Small intestine (tissue), 7 donors: ENCODE measurements around the gene MRPL4. TPM values are rescaled to one million over a fixed set of nuclear protein-coding genes. Genes with fewer than 3 reads are reported as not detected.

ENCODE experiments used
- DNase-seq, 2 donors: peaks; one replicate each; pipeline versions ENCODE4 v3.0.0 to v3.0.0-alpha.2; 2013
- FAIRE-seq: peaks from 2 replicates; lab custom pipeline; 2012; peaks lifted over from hg19 to GRCh38; lab: Jason Lieb, UNC
- H3K27ac ChIP-seq, 3 donors: one replicate each; pipeline ENCODE4 v1.5.1; 2013; ENCODE audit warnings: low read length in 2 of 3, mild to moderate bottlenecking in 2 of 3, control low read depth in 1 of 3, inconsistent platforms in 1 of 3, low read depth in 1 of 3, moderate library complexity in 1 of 3
- H3K27me3 ChIP-seq, 3 donors: one replicate each; pipeline ENCODE4 v1.6.1; 2013; ENCODE audit warnings: low read length in 3 of 3, inconsistent platforms in 1 of 3; ENCODE audit not compliant: control insufficient read depth in 3 of 3, insufficient read depth in 3 of 3
- H3K36me3 ChIP-seq, 3 donors: one replicate each; pipeline ENCODE4 v1.6.1; 2013; ENCODE audit warnings: low read length in 3 of 3, inconsistent platforms in 1 of 3, low read depth in 1 of 3, mild to moderate bottlenecking in 1 of 3, moderate library complexity in 1 of 3; ENCODE audit not compliant: control insufficient read depth in 3 of 3, insufficient read depth in 2 of 3
- H3K4me1 ChIP-seq, 3 donors: one replicate each; pipeline ENCODE4 v1.6.1; 2013; ENCODE audit warnings: low read length in 2 of 3, inconsistent platforms in 1 of 3, low read depth in 1 of 3, mild to moderate bottlenecking in 1 of 3, moderate library complexity in 1 of 3; ENCODE audit not compliant: control insufficient read depth in 3 of 3, insufficient read depth in 2 of 3
- H3K4me3 ChIP-seq, 3 donors: one replicate each; pipeline ENCODE4 v1.5.1; 2013; ENCODE audit warnings: low read length in 3 of 3, control low read depth in 1 of 3, inconsistent platforms in 1 of 3, low read depth in 1 of 3, mild to moderate bottlenecking in 1 of 3, moderate library complexity in 1 of 3
- H3K9me3 ChIP-seq, 2 donors: one replicate each; pipeline ENCODE4 v1.6.1; 2013; ENCODE audit warnings: low read depth in 1 of 2, low read length in 1 of 2; ENCODE audit not compliant: control insufficient read depth in 2 of 2, insufficient read depth in 1 of 2
- WGBS, 3 donors: extraction: QIAGEN DNeasy Blood & Tissue Kit; methylation state at CpG; one replicate each; pipeline ENCODE4 v1.1.7; 2013; 5-methylcytosine and 5-hydroxymethylcytosine counted together
- polyA plus RNA-seq, 4 donors: library from polyadenylated mRNA; stranded (reverse) in 3 of 4; unstranded in 1 of 4; fragments of 200-250 nt in 3 of 4; fragments of 120-200 nt in 1 of 4; gene quantifications; one replicate each; pipeline versions ENCODE4 v1.2.1 to v1.2.3, GENCODE V29; 2013
- donor health status: healthy with polysubstance abuse.
- donor health status: control.
- donor health status: control.
- donor health status: Bipolar disorder and iron deficiency.
- donor health status: healthy.

The MRPL4 gene
- polyA plus RNA-seq, 4 donors = 35.0 to 85.8 (median 48.0) TPM

DNA sequence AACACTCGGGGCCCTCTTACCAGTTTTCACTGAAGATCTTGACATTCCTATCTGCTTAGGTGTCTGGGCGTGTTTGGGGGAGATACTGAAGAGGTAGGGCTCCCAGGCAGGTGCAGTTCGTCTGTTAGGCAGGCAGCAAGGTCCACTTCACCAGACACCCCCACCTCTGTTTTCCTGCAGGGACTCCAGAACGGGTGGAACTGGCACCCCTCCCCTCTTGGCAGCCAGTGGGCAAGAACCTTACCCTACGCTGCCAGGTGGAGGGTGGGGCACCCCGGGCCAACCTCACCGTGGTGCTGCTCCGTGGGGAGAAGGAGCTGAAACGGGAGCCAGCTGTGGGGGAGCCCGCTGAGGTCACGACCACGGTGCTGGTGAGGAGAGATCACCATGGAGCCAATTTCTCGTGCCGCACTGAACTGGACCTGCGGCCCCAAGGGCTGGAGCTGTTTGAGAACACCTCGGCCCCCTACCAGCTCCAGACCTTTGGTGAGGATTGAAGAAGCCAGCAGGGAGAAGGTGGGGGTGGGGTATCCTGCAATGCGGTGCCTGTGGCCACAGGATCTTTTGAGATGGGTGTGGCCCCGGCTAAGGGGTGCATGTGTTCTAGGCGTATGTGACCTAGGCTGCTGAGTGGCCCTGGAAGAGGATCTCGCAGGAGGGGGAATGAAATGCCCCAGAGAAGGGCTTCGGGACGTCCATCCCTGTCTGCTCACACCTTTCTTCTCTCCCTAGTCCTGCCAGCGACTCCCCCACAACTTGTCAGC is 31.5 kb downstream of the MRPL4 start:
- Histone ChIP-seq H3K9me3 (no peaks in the 10 kb centered on the region), H3K36me3 (peaks cover 0 to 27% (median 2%) of the 10 kb centered on the region in 3 donors), H3K4me1 (peaks cover 0 to 19% (median 0%) of the 10 kb centered on the region in 3 donors), H3K27ac (no peak overlapping the region), H3K27me3 (peaks cover 0 to 24% (median 3%) of the 10 kb centered on the region in 3 donors), H3K4me3 (no peak overlapping the region)
- 29 to 72% (median 44%) methylated on average over 23 of the region's 23 CpGs for WGBS, 3 donors
- no peak for FAIRE-seq
- no peak for DNase-seq

- FAIRE-seq (no peak), DNase-seq (no peak)
- Histone ChIP-seq H3K4me1 (peaks cover 0 to 28% (median 0%) of the 10 kb centered on the region in 3 donors), H3K27ac (no peak overlapping the region), H3K9me3 (no peaks in the 10 kb centered on the region), H3K36me3 (peaks cover 0 to 27% (median 2%) of the 10 kb centered on the region in 3 donors), H3K4me3 (no peak overlapping the region), H3K27me3 (peaks cover 0 to 27% (median 6%) of the 10 kb centered on the region in 3 donors)
- WGBS, 3 donors = 90 to 93% (median 91%) methylated on average over 34 of the region's 34 CpGs
These were observed 32.3 kb downstream of the MRPL4 start for GRCh38 chr19:10284065-10284959.

DNA sequence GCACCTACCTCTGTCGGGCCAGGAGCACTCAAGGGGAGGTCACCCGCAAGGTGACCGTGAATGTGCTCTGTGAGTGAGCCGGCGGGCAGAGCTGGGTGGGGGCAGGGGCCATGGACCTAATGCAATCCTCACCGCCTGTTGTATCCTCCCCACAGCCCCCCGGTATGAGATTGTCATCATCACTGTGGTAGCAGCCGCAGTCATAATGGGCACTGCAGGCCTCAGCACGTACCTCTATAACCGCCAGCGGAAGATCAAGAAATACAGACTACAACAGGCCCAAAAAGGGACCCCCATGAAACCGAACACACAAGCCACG is 32.9 kb downstream of the MRPL4 start:
- H3K9me3 ChIP-seq = no peaks in the 10 kb centered on the region
- peaks cover 0 to 33% (median 10%) of the 10 kb centered on the region in 3 donors for H3K27me3 ChIP-seq
- 95 to 96% (median 96%) methylated on average over 13 of the region's 13 CpGs for WGBS, 3 donors
- H3K4me3 ChIP-seq = no peak overlapping the region
- peaks cover 0 to 27% (median 2%) of the 10 kb centered on the region in 3 donors for H3K36me3 ChIP-seq
- H3K27ac ChIP-seq = no peak overlapping the region
- peaks cover 0 to 31% (median 0%) of the 10 kb centered on the region in 3 donors for H3K4me1 ChIP-seq
- DNase-seq (no peak), FAIRE-seq (no peak)

- WGBS, 3 donors = 88 to 92% (median 90%) methylated on average over 4 of the region's 4 CpGs
- H3K9me3 ChIP-seq = no peaks in the 10 kb centered on the region
- peaks cover 0 to 35% (median 0%) of the 10 kb centered on the region in 3 donors for H3K4me1 ChIP-seq
- no peak for DNase-seq
- H3K27ac ChIP-seq = no peak overlapping the region
- peaks cover 0 to 27% (median 2%) of the 10 kb centered on the region in 3 donors for H3K36me3 ChIP-seq
- no peak for FAIRE-seq
- peaks cover 0 to 38% (median 14%) of the 10 kb centered on the region in 3 donors for H3K27me3 ChIP-seq
- no peak overlapping the region for H3K4me3 ChIP-seq
These were observed 33.4 kb downstream of the MRPL4 start for GRCh38 chr19:10285393-10285792.

DNA sequence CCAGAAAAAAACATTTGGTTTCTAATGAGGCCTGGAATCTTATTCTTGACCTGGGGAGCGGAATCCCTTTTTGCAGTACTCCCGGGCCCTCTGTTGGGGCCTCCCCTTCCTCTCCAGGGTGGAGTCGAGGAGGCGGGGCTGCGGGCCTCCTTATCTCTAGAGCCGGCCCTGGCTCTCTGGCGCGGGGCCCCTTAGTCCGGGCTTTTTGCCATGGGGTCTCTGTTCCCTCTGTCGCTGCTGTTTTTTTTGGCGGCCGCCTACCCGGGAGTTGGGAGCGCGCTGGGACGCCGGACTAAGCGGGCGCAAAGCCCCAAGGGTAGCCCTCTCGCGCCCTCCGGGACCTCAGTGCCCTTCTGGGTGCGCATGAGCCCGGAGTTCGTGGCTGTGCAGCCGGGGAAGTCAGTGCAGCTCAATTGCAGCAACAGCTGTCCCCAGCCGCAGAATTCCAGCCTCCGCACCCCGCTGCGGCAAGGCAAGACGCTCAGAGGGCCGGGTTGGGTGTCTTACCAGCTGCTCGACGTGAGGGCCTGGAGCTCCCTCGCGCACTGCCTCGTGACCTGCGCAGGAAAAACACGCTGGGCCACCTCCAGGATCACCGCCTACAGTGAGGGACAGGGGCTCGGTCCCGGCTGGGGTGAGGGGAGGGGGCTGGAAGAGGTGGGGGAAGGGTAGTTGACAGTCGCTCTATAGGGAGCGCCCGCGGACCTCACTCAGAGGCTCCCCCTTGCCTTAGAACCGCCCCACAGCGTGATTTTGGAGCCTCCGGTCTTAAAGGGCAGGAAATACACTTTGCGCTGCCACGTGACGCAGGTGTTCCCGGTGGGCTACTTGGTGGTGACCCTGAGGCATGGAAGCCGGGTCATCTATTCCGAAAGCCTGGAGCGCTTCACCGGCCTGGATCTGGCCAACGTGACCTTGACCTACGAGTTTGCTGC is 35.1 kb downstream of the MRPL4 start, which contains the start of gene ICAM4:
Gene ICAM4, plus strand, starts transcription at position 153 of the 935 bp plus-strand sequence. Its CDS starts 58 bp downstream, at position 211.
- H3K9me3 ChIP-seq = peaks cover 0 to 3% of the 10 kb centered on the region in 2 donors
- FAIRE-seq = no peak
- H3K4me1 ChIP-seq = peaks cover 0 to 51% (median 4%) of the 10 kb centered on the region in 3 donors
- peak within 1 kb of the TSS in 1 of 3 donors; percentile 22 for H3K27ac ChIP-seq
- peak within 1 kb of the TSS in 2 of 3 donors; percentile 9 to 14 for H3K4me3 ChIP-seq
- 3 to 4% (median 3%) methylated on average over 55 to 59 of the region's 59 CpGs for WGBS, 3 donors
- peak in 1 of 2 donors; percentile 73 for DNase-seq
- peaks cover 0 to 27% (median 2%) of the 10 kb centered on the region in 3 donors for H3K36me3 ChIP-seq
- H3K27me3 ChIP-seq = peaks cover 0 to 55% (median 20%) of the 10 kb centered on the region in 3 donors

- Histone ChIP-seq H3K27ac (no peak overlapping the region), H3K36me3 (peaks cover 0 to 20% (median 2%) of the 10 kb centered on the region in 3 donors), H3K9me3 (peaks cover 0 to 8% of the 10 kb centered on the region in 2 donors), H3K4me1 (peaks cover 0 to 53% (median 4%) of the 10 kb centered on the region in 3 donors), H3K27me3 (peaks cover 0 to 71% (median 28%) of the 10 kb centered on the region in 3 donors), H3K4me3 (peak overlapping the region in 1 of 3 donors; percentile 28)
- WGBS, 3 donors = 2 to 6% (median 2%) methylated on average over 23 of the region's 23 CpGs
- no peak for FAIRE-seq
- peak; percentile 29 to 59 for DNase-seq
These were observed 36.7 kb downstream of the MRPL4 start for GRCh38 chr19:10288662-10289166.

- Histone ChIP-seq H3K36me3 (peaks cover 0 to 14% (median 2%) of the 10 kb centered on the region in 3 donors), H3K27ac (no peak overlapping the region), H3K4me1 (peaks cover 0 to 53% (median 4%) of the 10 kb centered on the region in 3 donors), H3K9me3 (peaks cover 0 to 8% of the 10 kb centered on the region in 2 donors), H3K27me3 (peaks cover 3 to 77% (median 33%) of the 10 kb centered on the region in 3 donors), H3K4me3 (peak overlapping the region in 1 of 3 donors; percentile 28)
- FAIRE-seq (no peak), DNase-seq (peak in 1 of 2 donors; percentile 43)
- 0 to 3% (median 1%) methylated on average over 42 to 50 of the region's 50 CpGs for WGBS, 3 donors
These were observed 37.3 kb downstream of the MRPL4 start for GRCh38 chr19:10289167-10289835.
